ENCODE measurements around the gene MVK. TPM values are rescaled to one million over a fixed set of nuclear protein-coding genes. Genes with fewer than 3 reads are reported as not detected.

MVK gene
- total RNA-seq: 7.9 and 32.0 TPM in 2 replicates

GRCh38 chr12:109573029-109573913, at the start of gene MVK, which contains the start of gene MMAB:
Gene MVK (plus strand): TSS chr12:109573794. CDS start chr12:109574823, 1,029 bp downstream.
Gene MMAB (minus strand): TSS chr12:109573504. CDS start chr12:109573480, 24 bp downstream.

Other genes with a start within 250 kb of the MVK start
- gene MYO1H, start 225.9 kb upstream of the MVK start, total RNA-seq: 0.76 and 1.2 TPM in 2 replicates
- 46.3 and 81.4 TPM in 2 replicates for gene KCTD10, start 96.5 kb upstream of the MVK start, total RNA-seq
- 56.9 and 62.9 TPM in 2 replicates for gene UBE3B, start 96.2 kb upstream of the MVK start, total RNA-seq
- 10.6 and 25.6 TPM in 2 replicates for gene MMAB, start 290 bp upstream of the MVK start, total RNA-seq
- 0.22 and 0.39 TPM in 2 replicates for gene FAM222A, start 140.0 kb downstream of the MVK start, total RNA-seq